GM21528 (cell line): ENCODE data around the gene SPCS3.
"Not testable (repeated sequence)": the region's sequence is repeated elsewhere in the genome, so short reads cannot be mapped to it uniquely, and the experiment has no call there.

Experiments used
- ATAC-seq: cut with Tn5 transposase; IDR thresholded peaks from one replicate; pipeline ENCODE4 v1.9.1; 2021; ENCODE audit warnings: mild to moderate bottlenecking, moderate library complexity; ENCODE audit not compliant: unreplicated experiment, low FRiP score

The SPCS3 gene

DNA sequence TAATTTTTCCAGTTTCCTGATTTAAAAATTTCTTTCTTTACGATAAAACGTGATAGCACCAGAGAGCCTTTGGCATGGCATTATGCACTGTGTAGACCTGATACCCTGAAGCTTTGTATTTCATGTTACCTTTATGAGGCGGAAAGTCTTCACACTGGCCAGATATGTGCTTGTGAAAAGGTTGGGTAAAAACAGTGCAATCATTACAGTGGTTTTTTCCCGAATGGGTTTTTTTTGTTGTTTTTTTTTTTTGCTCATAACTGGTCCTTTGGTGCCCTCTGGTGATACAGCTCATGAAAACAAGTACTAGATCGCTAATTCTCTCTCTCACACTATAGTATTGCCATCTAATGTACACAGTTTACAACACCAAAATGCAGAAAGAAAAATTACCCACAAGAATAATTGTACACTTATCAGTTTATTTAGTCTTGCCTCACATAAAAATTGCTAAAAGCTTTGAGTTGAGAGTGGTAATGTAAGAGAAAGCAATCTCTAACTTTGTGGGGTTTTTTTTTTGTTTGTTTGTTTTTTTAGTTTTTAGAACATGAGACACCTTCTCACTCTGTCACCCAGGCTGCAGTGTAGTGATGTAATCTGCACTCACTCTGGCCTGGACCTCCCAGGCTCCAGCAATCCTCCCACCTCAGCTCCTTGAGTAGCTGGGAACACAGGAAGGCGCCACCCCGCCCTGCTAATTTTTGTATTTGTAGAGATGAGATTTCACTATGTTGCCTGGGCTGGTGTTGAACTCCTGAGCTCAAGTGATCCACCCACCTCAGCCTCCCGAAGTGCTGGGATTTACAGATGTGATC lies 21.3 kb downstream of the SPCS3 start:
- ATAC-seq, result peak; percentile 71

DNA sequence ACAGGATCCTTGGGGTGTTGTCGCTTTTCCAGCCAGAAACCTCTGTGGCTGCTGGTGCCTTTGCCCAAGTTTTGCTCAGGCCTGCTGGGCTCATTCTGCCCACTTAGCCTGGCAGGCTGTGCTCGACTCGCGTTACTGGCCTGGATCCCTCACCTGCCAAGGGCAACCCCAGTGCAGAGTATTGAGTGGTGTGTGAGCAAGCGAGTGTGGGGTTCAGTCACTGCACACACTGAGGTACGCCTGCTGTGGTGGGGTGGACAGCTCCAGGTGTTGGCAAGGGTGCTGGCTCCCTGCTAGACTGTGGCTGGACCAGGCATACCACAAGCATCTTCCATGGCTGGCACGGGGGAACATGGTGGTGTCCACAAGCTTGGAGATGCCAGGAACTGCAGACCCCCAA lies 22.6 kb downstream of the SPCS3 start:
- no peak for ATAC-seq

DNA sequence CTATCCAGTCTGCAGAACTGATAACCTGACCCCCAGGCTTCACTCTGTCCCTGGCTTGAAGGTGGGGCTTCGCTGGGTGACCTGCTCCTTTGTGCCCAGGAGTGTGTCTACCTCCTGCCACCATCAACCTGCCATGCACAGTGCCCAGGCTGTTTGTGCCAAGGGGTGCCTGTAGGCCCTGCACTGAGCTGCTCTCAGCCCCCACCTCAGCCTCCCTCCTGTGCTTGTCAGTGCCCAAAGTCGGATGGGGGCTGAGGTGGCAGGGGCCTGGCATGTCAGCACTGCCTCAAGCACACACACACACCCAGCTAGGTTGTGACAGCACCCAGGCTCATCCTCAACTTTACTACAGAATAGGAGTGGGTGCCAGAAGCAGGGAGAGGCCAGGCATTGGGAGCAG lies 23.5 kb downstream of the SPCS3 start:
- ATAC-seq, result no peak

DNA sequence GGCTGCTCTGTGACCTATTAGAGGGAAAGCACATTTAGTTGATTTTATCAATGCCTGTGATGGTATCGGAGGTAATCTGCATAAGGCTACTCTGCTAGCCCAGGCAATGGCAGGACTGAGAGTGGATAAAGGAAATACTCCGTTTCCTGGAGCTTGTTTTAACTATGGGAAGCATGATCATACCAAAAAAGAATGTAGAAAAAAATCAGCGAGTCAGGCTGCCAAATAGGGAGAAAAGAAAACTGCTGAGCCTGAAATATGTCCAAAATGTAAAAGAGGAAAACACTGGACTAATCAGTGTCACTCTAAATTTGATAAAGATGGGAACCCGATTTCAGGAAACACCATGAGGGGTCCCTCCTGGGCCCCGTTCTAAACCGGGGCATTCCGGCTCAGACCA lies 25.6 kb downstream of the SPCS3 start:
- ATAC-seq, result not testable (repeated sequence)

DNA sequence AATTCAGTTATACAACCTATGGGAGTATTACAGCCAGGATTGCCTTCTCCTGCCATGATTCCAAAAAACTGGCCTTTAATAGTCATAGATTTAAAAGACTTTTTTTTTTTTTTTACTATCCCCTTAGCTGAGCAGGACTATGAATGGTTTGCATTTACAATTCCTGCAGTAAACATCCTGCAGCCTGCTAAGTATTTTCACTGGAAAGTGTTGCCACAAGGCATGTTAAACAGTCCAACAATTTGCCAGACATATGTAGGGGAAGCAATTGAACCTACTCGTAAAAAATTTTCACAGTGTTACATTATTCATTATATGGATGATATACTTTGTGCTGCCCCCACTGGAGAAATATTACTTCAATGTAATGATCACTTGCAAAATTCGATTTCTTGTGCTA lies 27.1 kb downstream of the SPCS3 start:
- not testable (repeated sequence) for ATAC-seq

DNA sequence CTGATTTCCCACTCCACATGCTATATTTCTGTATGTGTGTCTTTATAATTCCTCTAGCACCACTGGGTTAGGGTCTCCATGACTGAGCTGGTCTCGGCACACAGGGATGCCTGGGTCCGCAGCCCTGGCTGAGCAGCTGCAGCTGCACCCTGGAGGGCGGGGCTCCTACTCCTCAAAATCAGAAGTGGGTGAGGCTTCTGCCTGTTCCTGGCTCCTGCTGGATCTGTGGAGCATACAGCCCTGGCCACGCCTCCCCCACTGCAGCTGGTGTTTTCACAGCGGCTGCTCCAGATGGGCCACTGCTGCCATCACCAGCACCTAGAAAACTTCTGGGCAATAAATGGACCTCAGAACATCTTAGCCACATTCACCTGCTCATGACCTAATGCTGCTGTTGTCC lies 30.9 kb downstream of the SPCS3 start:
- no peak for ATAC-seq

DNA sequence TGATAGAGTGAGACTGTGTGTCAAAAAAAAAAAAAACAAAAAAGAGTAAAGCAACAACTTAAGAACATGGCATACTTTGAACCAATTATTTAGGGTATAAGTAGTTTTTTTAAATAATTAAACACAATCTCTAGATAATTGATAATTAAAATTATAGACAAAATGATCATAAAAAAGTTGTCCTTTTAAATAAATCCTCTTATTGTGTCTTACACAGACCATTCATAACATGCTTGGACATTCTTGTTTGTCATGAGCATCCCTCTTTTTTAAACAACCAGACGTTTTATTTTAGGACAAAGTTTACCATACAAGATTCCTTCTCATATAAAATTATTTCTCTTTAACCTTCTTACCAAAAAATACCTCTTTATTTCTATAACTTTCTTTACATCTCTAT lies 35.1 kb downstream of the SPCS3 start:
- no peak for ATAC-seq

DNA sequence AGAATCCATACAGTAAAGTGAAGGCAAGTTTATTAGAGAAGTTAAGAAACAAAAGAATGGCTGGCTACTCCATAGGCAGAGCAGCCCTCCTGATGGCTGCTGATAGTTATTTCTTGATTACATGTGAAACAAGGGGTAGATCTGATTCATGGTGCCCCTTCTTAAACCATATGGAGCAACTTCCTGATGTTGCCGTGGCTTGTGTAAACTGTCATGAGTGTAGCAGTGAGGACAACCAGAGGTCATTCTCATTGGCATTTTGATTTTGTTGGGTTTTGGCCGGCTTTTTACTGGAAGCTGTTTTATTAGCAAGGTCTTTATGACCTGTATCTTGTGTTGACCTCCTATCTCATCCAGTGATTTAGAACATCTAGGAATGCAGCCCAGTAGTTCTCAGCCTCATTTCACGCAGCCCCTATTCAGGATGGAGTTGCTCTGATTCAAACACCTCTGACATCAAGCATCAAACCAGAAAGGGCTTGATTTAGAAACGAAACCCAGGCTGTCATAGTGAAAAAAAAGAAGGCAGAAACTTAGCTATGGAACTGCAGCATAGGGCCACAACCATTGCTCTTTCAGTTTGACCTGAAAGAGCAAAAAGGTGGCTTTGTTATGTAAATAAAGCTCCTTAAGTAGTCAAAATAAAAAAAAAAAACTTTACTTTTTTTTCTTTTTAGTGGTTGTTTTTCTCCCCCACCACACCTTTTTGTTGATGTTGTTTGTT lies 37.8 kb downstream of the SPCS3 start:
- peak; percentile 99 for ATAC-seq

DNA sequence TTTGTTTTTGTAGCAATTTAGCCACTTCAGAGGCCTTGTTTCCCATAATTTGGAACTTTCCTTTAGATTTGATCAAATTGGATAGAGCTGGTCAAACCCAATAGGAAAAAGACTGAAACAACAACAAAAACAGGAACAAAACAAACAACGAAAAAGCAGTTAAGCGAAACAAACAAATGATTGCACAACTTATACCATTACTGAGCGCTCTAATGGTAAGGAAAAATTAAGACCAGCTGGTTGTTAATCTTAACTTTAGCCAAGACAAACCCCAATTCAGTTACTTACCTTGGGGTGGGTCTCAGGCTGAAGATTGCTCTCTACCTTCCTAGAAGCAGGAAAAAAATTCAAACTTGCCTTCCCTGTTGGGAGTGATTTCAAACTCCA lies 38.3 kb downstream of the SPCS3 start:
- peak; percentile 1 for ATAC-seq

DNA sequence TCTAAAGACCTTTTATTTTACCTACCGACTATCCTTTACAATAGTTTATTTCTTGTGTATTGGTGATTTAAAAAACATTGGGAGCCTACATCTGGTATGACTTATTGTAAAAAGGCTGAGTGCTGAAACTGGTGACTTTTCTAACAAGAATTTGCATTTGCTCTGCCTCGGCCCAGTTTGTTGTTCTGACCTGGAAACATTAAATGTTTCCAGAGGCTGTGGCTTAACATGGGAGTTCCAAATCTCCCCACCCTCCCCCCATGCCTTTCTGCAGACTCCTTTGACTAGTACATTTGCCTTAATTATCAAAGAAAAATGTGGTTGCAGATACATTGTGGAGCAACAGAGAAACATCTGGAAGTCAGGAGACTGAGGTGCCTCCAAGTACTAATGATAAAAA lies 39.8 kb downstream of the SPCS3 start:
- no peak for ATAC-seq

DNA sequence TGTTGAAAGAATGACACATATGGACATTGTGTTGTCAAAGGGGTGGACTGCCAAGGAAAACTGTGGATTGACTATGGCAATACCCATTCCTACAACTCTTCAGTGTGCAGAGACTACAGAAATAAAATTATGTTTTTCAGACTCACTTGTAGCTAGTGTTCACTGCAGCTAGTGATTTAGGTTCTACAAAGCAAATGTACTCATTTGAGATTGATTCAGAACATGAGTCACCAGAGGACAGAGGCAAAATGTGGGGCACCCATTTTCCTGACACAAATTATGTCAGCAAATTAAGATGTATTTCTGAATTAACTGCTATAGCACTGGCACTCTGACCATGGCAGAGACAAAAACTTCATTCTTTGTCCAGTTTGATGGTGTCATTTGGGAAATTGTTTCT lies 40.7 kb downstream of the SPCS3 start:
- no peak for ATAC-seq

DNA sequence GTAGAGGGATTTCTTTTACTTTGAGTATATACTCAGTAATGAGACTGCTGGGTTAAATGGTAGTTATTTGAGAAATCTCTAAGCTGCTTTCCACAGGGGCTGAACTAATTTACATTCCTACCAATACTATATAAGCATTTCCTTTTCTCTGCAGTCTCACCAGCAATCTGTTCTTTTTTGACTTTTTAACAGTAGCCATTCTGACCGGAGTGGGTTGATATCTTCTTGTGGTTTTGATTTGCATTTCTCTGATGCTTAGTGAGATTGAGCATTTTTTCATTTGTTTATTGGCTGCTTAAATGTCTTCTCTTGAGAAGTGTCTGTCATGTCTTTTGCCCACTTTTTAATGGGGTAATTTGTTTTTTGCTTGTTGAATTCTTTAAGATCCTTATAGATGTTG lies 43.3 kb downstream of the SPCS3 start:
- ATAC-seq, result peak; percentile 83

DNA sequence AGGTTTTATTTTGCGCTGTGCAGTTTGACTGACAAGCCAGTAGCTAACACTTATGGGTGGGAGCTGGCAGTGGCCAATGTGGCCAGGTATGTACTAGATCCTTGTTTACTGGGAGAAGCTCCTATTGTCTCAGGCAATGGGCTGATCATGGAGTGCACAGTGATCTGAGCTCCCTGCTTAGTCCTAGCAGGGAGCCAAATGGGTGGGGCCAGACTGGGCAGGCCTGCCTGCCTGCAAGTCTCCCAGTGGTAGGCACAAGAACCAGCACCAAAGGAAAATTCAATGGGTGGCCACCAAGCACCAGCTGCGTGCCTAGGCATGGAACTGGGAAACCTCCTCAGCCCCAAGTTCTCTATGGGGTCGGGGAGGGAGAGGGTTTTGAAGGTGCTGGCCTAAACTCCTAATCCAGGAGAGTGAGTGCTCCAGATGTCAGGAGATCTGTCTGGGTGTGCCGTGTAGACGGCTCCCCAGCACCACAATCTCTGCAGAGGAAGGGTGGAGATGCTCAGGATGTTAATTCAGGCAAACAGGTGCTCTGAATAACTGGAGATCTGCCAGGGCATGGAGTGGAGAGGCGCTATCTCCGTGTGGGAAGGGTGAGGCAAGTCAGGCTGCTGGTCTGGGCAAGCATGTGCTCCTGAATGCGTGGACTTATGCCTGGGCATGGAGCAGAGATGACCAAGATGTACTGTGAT lies 48.2 kb downstream of the SPCS3 start:
- no peak for ATAC-seq

DNA sequence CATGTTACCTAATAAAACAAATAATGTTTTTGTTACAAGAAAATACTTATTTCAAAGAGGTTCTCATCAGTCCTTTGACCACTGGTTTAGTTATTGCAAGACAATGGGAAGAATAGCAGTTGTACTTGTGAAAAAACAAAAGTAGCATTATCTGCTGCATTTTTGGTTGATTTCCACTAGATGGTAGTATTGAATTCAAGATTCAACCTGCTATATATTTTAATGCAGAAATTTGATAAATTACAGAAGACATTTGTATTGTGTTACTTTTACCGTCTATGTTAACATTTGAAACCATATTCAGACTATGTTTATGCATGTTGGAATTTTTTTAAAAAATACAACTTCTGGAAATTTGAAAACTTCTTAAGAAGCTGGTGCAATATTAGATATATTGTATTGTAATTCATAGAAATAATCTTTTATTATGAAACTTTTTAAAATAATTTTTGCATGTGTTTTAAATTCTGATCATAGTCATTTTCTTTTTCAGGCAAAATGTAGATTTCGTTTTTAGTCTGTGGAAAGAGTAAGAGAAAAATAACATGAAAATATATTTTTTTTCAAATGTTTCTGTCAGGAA lies 56.4 kb downstream of the SPCS3 start:
- no peak for ATAC-seq

DNA sequence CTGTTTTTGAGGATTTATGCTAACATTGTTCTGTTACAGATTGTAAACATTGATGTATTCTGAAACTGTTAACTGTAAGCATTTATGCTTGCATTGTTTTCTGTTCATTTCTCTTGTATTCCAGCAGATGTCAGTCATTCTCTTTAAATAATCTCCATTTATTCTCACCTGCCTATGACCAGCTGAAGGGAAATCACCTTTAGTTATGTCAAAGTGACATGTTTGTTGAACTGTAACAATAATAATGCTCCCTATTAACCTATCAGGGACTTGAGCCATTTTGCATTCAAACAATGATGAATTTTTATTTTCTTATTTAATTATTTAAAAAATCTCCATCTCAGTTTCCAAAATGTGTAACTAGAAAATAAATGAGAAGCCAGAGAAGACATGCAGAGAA lies 58.0 kb downstream of the SPCS3 start:
- peak; percentile 77 for ATAC-seq

DNA sequence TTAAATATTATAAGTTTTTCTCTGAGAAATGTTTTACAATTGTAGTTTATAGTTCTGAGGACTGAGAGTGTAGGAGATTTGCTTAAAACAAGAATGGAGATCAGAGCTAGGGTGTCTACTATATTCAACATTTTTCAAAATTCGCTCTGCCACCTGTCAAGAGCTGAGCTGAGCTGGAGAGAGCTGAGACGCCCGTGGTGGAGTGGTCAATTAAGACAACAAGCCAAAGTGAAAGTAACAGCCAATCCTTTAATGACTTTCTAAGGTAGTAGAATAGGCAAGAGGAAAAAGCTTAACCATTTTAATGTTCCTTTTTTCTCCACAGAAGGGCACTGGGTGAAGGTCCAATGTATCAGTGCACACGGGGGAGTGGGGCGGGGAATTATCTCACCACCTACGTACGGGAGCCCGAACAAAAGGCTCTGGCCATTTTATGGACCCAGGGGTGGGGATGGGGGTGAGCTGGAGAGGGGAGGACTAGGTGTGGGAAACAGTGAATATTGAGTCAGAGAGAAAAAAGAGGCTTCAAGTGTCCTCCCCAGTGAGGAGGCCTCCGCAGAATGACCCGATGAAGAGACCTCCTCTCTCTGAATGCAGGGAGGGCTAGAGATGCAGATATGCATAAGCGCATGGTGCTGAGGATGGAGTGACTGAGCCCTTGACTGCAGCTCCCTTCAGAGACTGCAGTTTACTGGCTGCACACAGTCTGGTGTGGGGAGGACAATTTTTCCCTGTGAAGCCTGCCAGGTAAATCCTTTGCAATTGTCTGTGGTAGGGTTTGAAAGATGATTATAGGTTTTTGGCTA lies 60.8 kb downstream of the SPCS3 start:
- ATAC-seq, result no peak
